GM19438 (cell line): Measurements from ENCODE around the gene UBTD1.
A peak's percentile ranks its signal among the peaks of the same experiment; 100 is the strongest.

Source experiments
- ATAC-seq: cut with Tn5 transposase; IDR thresholded peaks from one replicate; pipeline ENCODE4 v1.9.1; 2021; ENCODE audit warnings: low read depth; ENCODE audit not compliant: unreplicated experiment

The UBTD1 gene

DNA sequence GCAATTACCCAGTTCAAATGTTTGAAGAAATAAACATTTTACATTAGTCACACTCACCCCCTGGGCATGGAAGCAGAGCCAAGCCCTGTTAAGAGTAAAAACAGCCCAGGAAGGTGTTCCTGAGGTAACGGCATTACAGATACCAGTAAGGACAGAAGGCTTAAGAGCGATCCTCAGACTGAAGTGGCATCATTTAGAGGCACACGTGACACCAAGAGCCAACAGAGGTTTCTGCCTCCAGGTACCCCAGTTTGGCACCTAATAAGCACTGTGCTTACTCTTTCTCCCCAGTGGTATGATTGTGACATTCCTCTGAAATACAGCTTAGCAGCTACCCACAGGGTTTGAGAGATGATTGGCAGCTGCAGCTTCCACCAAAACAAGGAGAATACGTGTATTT, 17.7 kb upstream of the UBTD1 start:
- no peak for ATAC-seq

DNA sequence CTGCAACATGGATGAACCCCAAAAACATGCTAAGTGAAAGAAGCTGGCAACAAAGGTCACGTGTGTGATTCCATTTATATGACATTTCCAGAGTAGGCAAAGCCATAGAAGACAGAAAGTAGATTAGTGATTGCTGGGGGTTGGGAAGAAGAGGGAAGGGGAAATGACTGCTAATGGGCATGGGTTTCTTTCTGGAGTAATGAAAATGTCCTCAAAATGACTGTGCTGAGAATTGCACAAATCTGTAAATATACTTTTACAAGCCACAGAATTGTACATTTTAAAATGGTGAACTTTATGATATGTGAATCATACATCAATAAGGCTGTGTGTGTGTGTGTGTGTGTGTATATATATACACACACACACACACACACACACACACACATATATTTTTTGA, 16.3 kb upstream of the UBTD1 start:
- ATAC-seq: no peak

DNA sequence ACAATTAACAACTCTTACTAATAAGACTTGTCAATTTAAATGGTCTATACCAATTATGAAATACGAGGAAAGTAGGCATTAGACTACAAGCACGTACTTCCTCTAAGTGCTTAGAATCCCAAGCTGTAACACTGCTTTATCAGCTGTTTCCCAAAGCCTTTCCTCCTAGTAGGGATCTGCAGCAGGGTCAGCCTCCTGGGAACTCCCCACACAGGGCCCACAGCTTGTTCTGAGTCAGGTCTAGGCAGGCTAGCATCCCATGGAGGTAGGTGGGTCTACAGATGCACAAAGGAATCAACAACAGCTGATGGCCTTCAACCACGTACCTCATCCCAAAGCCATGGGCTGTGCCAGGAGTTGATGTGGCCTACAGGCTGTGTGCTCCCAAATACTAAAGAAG, 15.2 kb upstream of the UBTD1 start:
- no peak for ATAC-seq

DNA sequence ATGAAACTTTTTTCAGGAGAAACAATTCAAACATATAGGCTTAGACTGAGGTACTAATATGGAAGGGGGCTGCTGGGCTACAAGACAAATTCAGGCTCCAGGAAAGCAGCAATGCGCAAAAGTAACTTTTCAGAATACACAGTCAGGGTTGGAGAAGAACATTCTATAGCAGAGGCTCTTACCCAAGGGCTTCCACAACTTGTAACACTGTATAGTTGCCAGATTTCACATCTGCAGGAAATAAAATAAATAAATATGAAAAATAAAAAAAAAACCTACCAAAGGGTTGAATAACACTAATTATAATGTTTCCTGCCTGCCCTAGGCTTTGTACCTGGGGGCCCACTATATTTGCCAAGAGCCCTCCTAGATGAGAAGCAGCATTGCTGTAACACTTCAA, 14.8 kb upstream of the UBTD1 start:
- ATAC-seq: no peak

DNA sequence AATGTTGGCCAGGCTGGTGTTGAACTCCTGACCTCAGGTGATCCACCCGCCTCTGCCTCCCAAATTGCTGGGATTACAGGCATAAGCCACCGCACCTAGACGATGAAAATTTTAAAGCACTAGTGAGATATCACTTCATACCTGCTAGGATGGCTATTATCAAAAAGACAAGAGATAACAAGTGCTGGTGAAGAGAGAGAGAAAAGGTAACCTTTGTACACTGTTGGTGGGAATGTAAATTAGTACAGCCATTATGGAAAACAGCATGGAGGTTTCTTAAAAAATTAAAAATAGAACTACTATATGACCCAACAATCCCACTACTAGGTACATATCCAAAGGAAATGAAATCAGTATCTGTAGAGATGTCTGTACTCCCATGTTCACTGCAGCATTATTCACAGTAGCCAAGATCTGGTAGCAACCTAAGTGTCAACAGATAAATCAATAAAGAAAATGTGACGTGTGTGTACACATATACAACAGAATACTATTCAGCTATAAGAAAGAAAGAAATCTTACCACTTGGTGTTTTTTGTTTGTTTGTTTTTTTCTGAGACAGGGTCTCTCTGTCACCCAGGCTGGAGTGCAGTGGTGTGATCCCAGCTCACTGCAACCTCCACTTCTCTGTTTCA, 13.0 kb upstream of the UBTD1 start:
- no peak for ATAC-seq

DNA sequence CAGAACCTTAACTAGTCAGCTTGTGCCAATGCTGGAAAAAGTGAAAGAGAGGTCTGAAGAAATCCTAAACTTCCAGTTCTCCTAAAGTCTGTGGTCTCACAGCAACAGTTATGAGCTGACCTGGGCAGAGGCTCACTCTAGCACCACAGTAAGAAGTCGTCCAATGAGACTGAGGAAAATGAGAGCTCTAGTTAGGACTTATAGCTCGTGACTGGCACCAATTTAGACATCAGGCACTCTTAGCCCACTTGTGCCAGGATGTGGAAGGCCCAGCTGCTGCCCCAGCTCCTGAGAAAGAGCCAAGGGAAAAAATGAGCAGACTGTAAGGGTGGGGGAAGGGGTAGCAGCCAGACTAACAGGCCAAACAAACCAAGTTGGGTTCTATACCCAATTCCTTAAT, 8.1 kb upstream of the UBTD1 start:
- ATAC-seq: no peak

DNA sequence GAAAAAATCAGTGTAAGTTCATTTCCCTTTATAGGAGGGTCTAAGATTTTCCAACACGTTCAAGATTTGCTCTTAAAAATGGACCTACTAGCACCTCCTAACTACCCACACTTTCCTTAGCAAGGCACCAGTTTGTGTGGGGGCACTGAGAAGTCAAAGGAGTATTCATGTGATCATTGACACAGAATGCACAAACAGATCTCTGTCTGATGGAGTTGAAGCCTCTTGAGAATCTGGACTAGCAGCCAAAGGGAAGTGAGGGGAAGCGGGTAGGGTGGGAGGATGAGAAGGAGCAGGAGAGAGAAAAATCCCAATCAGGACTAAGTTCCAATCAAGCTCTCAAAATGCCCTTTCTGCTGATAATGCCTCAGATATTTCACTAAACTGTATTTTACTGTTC, 4.6 kb upstream of the UBTD1 start:
- ATAC-seq: no peak

DNA sequence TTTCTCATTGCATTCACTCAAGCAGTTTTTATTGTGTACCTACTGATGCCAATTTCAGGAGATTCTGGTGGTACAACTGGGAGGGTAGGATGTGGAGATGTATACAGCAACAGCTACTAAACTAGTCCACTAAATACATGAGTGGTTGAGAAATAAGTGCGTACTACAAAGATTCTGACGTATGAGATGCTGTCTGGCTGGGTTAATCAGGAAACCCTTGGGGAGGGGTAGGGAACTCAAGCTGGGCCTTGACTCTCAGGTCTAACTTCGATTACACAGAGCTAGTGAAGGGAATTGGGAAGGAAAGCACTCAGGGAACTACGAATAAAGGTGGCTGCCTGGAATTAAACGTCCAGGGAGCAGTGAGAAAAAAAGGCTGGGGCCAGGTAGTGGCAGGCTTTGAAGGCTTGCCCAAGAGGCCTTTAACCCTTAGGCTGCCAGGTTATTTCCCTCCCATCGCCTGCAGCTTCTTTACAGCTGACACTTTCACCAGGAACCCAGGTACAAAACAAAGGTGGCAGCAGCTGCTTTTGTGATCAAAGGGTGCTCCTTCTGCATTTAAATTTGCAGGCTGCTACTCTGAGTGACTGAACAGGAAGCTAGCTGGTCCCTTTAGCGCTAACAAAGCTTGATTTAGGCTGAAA, 3.7 kb upstream of the UBTD1 start:
- no peak for ATAC-seq

DNA sequence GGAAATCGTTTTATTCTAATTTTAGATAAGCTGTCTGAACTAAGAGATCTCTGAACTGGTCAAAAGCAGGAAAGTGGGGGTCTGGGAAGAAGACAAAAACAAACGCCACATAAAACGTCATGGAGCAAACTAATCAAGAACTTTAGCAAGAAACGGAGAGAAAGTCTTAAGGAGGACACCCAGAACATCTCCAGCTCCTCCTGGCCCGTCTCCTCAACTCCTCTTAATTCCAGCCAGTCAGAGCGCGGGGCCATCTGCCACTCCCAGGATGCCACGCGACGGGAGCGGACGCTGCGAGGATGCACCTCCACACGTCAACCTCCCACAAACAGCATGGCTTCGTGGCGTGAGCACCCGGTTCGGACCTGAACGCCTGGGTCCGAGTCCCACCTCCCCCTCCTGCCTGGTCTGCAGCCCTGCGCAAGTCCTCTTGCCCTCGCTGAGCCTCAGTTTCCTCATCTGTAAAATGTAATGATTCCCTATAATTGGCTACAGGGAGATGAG, 1.1 kb upstream of the UBTD1 start:
- ATAC-seq: peak; percentile 41

DNA sequence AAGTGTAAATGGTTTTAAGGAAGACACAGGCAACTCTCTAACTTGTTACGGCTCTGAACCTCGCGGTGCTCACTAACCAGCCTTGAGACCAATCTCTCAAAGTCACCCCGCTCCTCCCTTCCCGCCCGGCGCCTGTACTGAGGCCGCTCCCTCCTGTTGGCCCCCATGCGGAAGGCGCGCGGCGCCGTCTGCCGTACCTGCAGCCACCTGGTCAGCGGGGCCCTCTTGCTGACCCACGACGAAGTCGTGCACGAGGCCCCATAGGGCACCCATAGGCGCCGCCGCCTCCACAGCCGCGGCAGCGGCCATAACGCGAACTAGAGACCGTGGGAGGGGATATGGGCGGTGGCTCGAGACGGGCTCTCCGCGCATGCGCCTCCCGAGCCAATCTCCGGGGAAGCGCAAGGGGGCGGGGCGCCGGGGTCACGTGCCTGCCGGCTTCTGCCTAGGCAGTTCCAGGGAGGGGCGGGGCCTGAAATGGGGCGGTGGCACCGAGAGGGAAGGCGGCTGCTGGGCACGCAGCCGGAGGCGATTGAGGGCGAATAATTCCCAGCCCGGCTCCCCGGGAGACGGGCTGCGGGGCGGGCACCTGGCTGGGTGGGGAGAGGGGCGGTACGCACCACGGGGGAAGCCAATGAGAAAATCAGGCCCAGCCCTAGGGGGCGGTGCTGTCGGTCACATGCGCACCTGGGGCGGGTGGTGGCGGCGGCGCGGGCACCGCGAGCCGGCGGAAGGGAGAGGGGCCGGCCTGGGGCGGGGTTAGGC, 466 bp upstream of the UBTD1 start, which contains the start of gene MMS19:
MMS19 (minus strand) TSS at position 347 of the 765 bp plus-strand sequence; CDS start at position 309, 38 bp downstream.
- ATAC-seq: peak; percentile 95

DNA sequence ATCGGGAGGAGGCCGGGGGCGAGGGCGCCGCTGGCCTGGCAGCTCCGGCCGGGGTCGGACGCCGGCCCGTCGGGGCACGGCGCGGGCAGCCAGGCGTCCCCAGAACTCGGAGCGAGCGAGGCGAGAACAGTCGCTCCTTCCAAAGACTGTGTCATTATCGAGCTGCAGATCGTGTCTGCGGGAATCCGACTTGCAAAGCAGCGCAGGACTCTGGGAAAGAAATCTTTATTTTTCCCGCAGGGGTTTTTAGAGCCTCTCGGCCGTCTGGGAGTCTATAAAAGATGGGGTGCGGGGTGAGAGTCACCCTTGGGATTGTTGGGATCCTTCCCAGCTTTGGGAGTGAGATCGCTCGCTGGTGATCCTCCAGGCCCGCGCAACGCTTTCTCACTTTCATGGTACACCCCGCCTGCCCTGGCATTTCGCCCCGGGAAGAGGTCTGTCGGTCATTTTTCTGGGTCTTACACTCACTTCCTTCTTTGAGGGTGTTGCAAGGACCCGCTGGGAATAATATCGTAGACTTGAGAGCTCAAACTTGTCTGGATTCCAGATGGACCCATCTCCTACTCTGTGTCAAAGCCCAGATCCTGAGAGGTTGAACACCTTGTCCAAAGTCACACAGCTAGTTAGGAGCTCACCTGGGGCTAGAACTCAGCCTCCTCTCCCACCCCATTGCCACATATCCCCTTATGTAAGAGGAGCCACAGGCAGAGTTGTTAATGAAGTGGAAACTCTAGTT, 1.0 kb downstream of the UBTD1 start:
- no peak for ATAC-seq

DNA sequence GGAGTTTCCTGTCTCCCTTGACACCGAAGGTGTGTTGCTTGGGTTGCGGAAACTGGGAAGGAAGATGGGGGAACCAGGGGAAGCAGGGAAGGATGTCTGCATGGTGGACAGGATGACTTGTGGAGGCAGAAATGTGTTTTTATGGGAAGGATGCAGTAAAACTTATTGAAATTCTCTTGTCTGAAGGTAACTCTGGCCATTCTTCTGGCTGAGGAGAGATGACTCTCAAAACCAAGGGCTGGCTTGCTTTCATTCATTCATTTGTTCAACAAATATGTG, 1.5 kb downstream of the UBTD1 start:
- ATAC-seq: no peak

DNA sequence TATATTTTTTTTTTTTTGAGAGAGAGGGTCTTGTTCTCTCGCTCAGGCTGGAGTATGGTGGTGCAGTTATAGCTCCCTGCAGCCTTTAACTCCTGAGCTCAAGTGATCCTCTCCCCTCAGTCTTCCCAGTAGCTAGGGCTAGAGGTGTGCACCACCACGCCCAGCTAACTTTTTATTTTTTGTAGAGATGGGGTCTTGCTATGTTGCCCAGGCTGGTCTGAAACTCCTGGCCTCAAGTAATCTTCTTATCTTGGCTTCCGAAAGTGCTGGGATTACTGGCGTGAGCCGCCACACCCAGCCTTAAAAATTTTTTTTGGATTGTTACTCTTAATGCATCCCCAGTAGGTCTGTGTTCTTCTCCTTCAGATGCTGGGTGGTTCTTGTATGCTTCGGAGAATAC, 4.2 kb downstream of the UBTD1 start:
- no peak for ATAC-seq

DNA sequence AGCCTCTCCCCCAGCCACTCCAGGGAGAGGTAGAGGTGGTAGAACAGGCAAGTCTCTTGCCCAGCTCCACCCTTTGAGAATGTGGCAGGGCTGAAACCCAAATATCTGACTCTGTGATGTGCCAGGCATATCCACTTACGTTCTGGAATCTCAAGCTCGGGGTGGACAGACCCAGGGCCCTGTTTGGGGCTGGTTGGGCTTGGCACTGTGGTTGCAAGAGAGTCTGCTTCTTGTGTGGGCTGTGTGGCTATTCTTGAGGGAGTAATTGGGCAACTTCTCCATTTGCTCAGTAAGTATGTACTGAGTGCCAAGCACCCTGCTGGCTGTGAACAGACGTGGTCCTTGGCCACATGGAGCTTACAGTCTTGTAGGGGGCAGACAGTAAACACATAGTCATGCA, 4.7 kb downstream of the UBTD1 start:
- ATAC-seq: no peak

DNA sequence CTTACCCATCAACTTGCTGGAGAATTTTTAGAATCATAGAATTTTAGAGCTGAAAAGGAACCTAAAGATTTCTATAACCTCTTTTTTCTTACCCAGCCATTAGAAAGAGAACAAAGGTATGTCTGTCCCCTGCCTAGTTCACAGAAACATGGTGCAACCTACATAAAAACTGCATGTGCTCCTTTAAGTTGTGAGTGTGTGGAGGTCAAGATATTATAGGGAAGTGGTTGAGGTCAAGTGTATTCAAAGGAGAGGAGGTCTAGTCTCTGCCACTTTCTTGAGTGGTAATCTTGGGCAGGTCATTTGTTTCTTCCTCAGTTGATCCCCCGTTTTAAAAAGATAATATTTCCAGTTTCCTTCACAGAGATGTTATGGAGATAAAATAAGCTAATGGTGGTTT, 6.4 kb downstream of the UBTD1 start:
- no peak for ATAC-seq

DNA sequence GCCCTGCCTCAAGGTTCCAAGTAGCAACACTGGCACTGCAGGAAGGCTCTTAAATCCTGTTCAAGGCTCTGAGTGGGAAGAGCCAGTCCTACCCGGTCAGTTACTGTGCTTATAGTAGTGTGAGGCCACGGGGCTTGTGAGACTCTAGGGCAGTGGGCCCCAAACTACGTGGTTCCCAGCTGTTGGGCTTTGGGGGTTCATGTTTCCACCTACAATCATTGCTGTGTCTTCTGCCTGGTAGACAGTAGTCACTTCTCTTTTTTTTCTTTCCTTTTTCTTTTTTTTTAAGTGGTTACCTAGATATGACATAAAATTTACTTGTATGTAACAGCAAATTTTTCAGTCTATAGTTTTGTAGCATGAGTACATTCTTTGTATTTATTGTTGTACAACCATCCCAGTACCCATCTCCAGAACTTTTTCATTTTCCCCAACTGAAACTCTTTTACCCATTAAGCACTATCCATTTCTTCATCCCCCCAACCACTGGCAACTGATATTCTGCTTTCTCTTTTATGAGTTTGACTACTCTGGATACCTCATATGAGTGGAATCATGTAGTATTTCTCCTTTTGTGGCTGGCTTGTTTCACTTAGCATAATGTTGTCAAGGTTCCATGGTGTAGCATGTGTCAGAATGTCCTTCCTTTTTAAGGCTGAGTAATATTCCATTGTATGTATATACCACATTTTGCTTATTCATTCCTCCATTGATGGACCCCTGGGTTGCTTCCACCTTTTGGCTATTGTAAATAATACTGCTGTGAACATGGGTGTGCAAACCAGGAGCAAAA, 7.7 kb downstream of the UBTD1 start:
- no peak for ATAC-seq

DNA sequence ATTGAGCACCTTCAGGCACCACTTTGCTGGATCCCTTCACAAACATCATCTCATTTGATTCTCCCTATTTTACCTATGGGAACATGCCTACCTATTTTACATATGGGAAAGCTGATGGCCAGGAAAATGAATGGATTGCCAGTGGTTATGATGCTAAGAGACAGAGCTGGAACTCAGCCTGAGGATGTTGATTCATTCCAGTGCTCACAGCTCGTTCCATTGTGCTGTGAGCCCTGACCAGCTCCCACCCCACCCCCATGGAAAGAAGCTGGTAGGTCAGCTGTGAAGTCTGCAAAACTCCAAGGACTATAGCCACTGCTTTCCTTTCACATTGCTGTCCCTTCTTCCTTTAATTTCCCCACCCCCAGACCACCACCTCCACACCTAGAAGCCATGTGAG, 9.6 kb downstream of the UBTD1 start:
- ATAC-seq: no peak

DNA sequence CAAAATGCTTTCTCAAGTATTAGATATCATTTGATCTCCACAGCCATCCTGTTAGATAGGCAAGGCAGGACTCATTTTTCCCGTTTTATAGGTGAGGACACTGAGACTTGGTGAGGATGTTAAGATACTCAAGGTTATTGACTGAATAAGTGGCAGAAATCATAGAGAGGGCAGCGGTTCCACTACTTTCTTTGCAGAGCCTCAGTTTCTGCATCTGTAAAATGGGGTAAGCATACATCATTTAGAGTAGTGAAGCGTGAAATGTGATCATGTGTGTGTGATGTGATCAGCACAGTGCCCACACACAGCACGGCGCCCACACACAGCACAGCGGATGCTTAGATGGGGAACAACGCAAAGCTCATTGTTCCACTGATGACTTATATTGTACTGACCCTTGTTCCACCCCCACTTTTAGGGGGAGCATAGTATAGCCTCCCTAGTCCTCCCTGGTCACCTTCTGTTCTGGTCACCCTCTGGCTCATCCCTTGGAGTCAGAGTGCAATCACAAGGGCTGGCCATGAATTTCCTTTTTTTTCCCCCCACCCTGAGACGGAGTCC, 10.5 kb downstream of the UBTD1 start:
- no peak for ATAC-seq

DNA sequence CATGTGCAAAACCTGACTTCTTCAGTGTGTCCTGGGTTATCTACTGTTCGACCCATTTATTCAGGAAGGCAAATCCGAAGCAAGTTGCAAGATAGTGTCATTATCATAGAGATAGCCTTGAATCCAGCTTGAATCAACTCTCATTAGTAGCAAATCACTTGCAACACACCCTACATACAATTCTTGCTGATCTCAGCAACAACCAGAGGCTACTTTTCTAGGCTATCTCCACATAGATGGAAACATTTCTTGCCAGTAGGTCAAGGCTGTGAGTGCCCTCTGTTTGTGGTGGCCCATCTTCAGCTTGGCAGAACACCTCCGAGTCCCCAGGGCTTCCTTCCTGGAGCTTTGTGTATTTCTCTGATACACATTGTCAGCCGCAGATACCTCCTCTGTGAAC, 12.0 kb downstream of the UBTD1 start:
- no peak for ATAC-seq
